A673 (cell line): ENCODE data around the gene CALCOCO2.

Source experiments
- CTCF ChIP-seq: fragments of 300-800, 200-600 bp; sonication (generic); conservative IDR thresholded peaks from 2 replicates; pipeline ENCODE4 v1.5.1; 2017; ENCODE audit warnings: low read depth, mild to moderate bottlenecking, antibody characterized with exemption, low read length, moderate library complexity, mixed read lengths
- EZH2 ChIP-seq: fragments of 200-600 bp; sonication (generic); IDR thresholded peaks from 2 replicates; pipeline ENCODE4 v1.6.1; 2017; ENCODE audit warnings: borderline replicate concordance, low read depth, mild to moderate bottlenecking, mixed read lengths, antibody characterized with exemption, low read length; ENCODE audit not compliant: poor library complexity, severe bottlenecking

- TF ChIP-seq CTCF (peak; percentile 31), EZH2 (no peak)
Measured at GRCh38 chr17:48860034-48860433, 29.2 kb downstream of the CALCOCO2 start.
